ENCODE data around the gene AGPAT3. TPM values are rescaled to one million over a fixed set of nuclear protein-coding genes. Genes with fewer than 3 reads are reported as not detected.

Gene AGPAT3
- total and polyA plus RNA-seq, 7 donors, result 14.4 to 48.5 (median 20.3) TPM

DNA sequence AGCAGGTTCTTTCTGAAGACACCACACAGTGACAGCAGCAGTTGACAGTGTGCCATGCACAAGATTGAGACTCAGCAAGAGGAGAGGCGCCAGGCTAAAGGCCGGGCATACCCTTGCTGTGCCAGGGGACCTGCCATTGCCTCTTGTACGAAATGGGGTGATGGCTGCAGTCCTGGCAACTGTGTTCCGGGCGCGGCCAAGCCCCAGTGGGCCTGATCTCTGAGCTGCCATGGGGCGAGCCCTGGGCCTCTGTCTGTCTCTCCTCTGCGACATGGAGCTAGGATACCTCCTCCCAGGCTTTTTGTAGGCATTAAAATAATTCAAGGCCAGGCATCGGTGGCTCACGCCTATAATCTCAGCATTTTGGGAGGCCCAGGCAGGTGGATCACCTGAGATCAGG, 137.5 kb downstream of the AGPAT3 start:
- no peak overlapping the region for H3K4me3 ChIP-seq
- intact Hi-C loops (cut with DNase I), result no loop called here
- H3K9me3 ChIP-seq, result no peaks in the 10 kb centered on the region
- peaks cover 0 to 22% (median 16%) of the 10 kb centered on the region in 4 donors for H3K4me1 ChIP-seq
- TF ChIP-seq, protein P1, sequence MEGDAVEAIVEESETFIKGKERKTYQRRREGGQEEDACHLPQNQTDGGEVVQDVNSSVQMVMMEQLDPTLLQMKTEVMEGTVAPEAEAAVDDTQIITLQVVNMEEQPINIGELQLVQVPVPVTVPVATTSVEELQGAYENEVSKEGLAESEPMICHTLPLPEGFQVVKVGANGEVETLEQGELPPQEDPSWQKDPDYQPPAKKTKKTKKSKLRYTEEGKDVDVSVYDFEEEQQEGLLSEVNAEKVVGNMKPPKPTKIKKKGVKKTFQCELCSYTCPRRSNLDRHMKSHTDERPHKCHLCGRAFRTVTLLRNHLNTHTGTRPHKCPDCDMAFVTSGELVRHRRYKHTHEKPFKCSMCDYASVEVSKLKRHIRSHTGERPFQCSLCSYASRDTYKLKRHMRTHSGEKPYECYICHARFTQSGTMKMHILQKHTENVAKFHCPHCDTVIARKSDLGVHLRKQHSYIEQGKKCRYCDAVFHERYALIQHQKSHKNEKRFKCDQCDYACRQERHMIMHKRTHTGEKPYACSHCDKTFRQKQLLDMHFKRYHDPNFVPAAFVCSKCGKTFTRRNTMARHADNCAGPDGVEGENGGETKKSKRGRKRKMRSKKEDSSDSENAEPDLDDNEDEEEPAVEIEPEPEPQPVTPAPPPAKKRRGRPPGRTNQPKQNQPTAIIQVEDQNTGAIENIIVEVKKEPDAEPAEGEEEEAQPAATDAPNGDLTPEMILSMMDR (IDR thresholded peaks at IDR 0.05), result no peak
- TF ChIP-seq EP300 (IDR thresholded peaks at IDR 0.05) (no peak), POLR2AphosphoS5 (IDR thresholded peaks at IDR 0.05) (no peak), POLR2A (IDR thresholded peaks at IDR 0.05) (no peak)
- DNase-seq, result no peak
- no peak overlapping the region for H3K27ac ChIP-seq
- 92% methylated on average over 10 of the region's 10 CpGs for WGBS, 2 donors
- H3K36me3 ChIP-seq, result no peaks in the 10 kb centered on the region
- no peaks in the 10 kb centered on the region for H3K27me3 ChIP-seq

GRCh38 chr21:44003307-44003966, 138.4 kb downstream of the AGPAT3 start:
- intact Hi-C loops (cut with DNase I), result no loop called here
- no peaks in the 10 kb centered on the region for H3K9me3 ChIP-seq
- DNase-seq, result no peak
- H3K4me3 ChIP-seq, result no peak overlapping the region
- H3K27ac ChIP-seq, result no peak overlapping the region
- no peaks in the 10 kb centered on the region for H3K36me3 ChIP-seq
- H3K27me3 ChIP-seq, result no peaks in the 10 kb centered on the region
- no peak for TF ChIP-seq POLR2A (IDR thresholded peaks at IDR 0.05)
- no peak for TF ChIP-seq EP300 (IDR thresholded peaks at IDR 0.05)
- no peak for TF ChIP-seq POLR2AphosphoS5 (IDR thresholded peaks at IDR 0.05)
- TF ChIP-seq, protein P1 (IDR thresholded peaks at IDR 0.05), result no peak
- H3K4me1 ChIP-seq, result peaks cover 0 to 22% (median 16%) of the 10 kb centered on the region in 4 donors
- WGBS, 2 donors, result 83 to 91% methylated on average over 5 of the region's 5 CpGs

DNA sequence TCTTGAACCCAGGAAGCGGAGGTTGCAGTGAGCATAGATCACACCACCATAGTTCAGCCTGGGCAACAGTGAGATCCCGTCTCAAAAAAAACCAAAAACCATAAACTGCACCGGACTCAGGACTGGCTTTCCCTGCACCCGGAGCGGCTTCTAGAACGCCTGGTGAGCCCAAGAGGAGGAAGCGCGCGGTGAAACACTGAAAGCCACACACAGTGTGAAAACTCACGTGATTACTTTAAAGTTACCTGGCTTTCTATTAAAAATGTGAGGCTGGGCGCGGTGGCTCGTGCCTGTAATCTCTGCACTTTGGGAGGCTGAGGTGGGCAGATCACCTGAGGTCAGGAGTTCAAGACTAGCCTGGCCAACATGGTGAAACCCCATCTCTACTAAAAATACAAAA, 140.0 kb downstream of the AGPAT3 start:
- Histone ChIP-seq H3K9me3 (no peaks in the 10 kb centered on the region), H3K36me3 (no peaks in the 10 kb centered on the region), H3K4me1 (peaks cover 0 to 22% (median 16%) of the 10 kb centered on the region in 4 donors), H3K27ac (peak overlapping the region; percentile 48 to 87 (median 82)), H3K4me3 (no peak overlapping the region), H3K27me3 (no peaks in the 10 kb centered on the region)
- no peak for DNase-seq
- intact Hi-C loops (cut with DNase I), result no loop called here
- WGBS, 2 donors, result 85 to 91% methylated on average over 13 of the region's 13 CpGs
- TF ChIP-seq EP300 (IDR thresholded peaks at IDR 0.05) (no peak), POLR2AphosphoS5 (IDR thresholded peaks at IDR 0.05) (no peak), POLR2A (IDR thresholded peaks at IDR 0.05) (no peak)
- TF ChIP-seq, protein P1 (IDR thresholded peaks at IDR 0.05), result no peak

DNA sequence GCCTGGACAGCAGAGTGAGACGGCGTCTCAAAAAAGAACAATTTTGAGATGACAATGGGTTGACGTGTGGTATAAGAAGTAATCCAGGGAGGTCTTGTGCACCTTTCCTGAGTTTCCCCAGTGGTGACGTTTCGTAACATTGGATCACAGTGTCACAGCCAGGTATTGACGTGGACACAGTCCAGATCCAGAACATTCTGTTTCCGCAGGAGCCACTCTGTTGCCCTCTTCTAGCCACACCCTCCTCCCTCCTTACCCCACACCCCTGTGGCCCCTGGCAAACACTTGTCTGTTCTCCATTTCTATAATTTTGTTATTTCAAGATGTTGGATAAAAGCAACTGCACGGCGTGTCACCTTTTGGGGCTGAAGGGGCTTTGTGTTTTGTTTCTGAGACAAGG, 140.6 kb downstream of the AGPAT3 start:
- H3K36me3 ChIP-seq, result no peaks in the 10 kb centered on the region
- H3K9me3 ChIP-seq, result no peaks in the 10 kb centered on the region
- H3K4me3 ChIP-seq, result no peak overlapping the region
- intact Hi-C loops (cut with DNase I), result no loop called here
- H3K4me1 ChIP-seq, result peaks cover 0 to 22% (median 16%) of the 10 kb centered on the region in 4 donors
- TF ChIP-seq POLR2A (IDR thresholded peaks at IDR 0.05) (no peak), EP300 (IDR thresholded peaks at IDR 0.05) (no peak), POLR2AphosphoS5 (IDR thresholded peaks at IDR 0.05) (no peak)
- TF ChIP-seq, protein P1 (IDR thresholded peaks at IDR 0.05), result no peak
- H3K27ac ChIP-seq, result peak overlapping the region; percentile 48 to 87 (median 82)
- no peaks in the 10 kb centered on the region for H3K27me3 ChIP-seq
- DNase-seq, result no peak
- WGBS, 2 donors, result 87 to 91% methylated on average over 9 of the region's 9 CpGs
